GM12891 (cell line): Measurements from ENCODE around the gene TMEM54.

ENCODE experiments used
- POLR2A ChIP-seq: IDR thresholded peaks from 2 replicates; pipeline ENCODE4 v1.6.1; 2011; ENCODE audit warnings: low read depth, low read length, control low read depth
- POU2F2 ChIP-seq: IDR thresholded peaks from 2 replicates; pipeline ENCODE4 v1.6.1; 2011; ENCODE audit warnings: low read depth, mild to moderate bottlenecking, control low read depth, low read length, moderate library complexity
- TAF1 ChIP-seq: IDR thresholded peaks from 2 replicates; pipeline ENCODE4 v1.6.1; 2011; ENCODE audit warnings: low read depth, low read length, control low read depth

DNA sequence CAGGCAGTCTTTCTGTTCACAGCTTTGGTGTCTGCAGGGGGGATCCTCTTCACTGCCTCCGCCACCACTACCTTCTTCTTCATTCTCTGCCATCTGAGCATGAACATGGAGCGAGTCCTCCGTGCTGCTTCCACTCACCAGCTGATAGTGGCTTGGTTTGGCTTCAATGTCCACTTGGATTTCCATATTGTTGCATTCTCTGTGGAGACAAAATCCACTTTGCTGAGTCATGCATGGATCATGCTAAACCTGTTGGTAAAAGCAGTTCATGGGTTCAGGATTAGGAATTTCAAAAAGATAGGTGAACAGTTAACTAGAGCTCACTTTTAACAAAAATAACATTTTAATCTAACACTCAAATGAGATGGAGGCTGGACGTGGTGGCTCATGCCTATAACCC, 35.9 kb upstream of the TMEM54 start:
- TF ChIP-seq POLR2A: no peak
- TF ChIP-seq TAF1: no peak
- TF ChIP-seq POU2F2: no peak
